Immature natural killer cell (primary cell): Measurements from ENCODE around the gene UMOD. TPM values are rescaled to one million over a fixed set of nuclear protein-coding genes. Genes with fewer than 3 reads are reported as not detected.

ENCODE experiments used
- DNase-seq, 3 donors: peaks; one replicate each; pipeline ENCODE4 v3.0.0; 2022; ENCODE audit warnings: mixed read lengths in 1 of 3
- H3K27ac Mint-ChIP-seq, 6 donors: one replicate each; pipeline ENCODE4 v1.8.0; 2020; ENCODE audit warnings: mixed read lengths in 6 of 6, mild to moderate bottlenecking in 5 of 6, inconsistent platforms in 4 of 6, moderate library complexity in 3 of 6
- H3K27me3 Mint-ChIP-seq, 3 donors: one replicate each; pipeline ENCODE4 v1.8.0; 2020 to 2021; ENCODE audit warnings: low read depth in 3 of 3, mild to moderate bottlenecking in 3 of 3, mixed read lengths in 3 of 3, moderate library complexity in 3 of 3, inconsistent platforms in 1 of 3
- H3K36me3 Mint-ChIP-seq, 3 donors: one replicate each; pipeline ENCODE4 v1.8.0; 2020; ENCODE audit warnings: mixed read lengths in 3 of 3, inconsistent platforms in 2 of 3, mild to moderate bottlenecking in 2 of 3
- H3K4me1 Mint-ChIP-seq, 2 donors: one replicate each; pipeline ENCODE4 v1.8.0; 2020; ENCODE audit warnings: inconsistent platforms in 2 of 2, mild to moderate bottlenecking in 2 of 2, mixed read lengths in 2 of 2, moderate library complexity in 1 of 2
- H3K4me3 Mint-ChIP-seq, 5 donors: one replicate each; pipeline ENCODE4 v1.8.0; 2020; ENCODE audit warnings: mild to moderate bottlenecking in 5 of 5, mixed read lengths in 5 of 5, inconsistent platforms in 3 of 5, moderate library complexity in 3 of 5
- H3K9me3 Mint-ChIP-seq, 6 donors: one replicate each; pipeline ENCODE4 v1.8.0; 2020; ENCODE audit warnings: mild to moderate bottlenecking in 6 of 6, mixed read lengths in 6 of 6, inconsistent platforms in 4 of 6, moderate library complexity in 3 of 6
- polyA plus RNA-seq, 3 donors: library from polyadenylated mRNA; unstranded; fragments of 300-500 nt; fragmentation: Illumina TruSeq; gene quantifications; one replicate each; pipeline ENCODE4 v1.2.3, GENCODE V29; 2021

UMOD gene
- not detected for polyA plus RNA-seq

- DNase-seq: no peak
- H3K9me3 Mint-ChIP-seq: peaks cover 0 to 1% (median 0%) of the 10 kb centered on the region in 6 donors
- H3K36me3 Mint-ChIP-seq: no peaks in the 10 kb centered on the region
- H3K27me3 Mint-ChIP-seq: peaks cover 3 to 5% (median 4%) of the 10 kb centered on the region in 3 donors
- H3K27ac Mint-ChIP-seq: no peak within 1 kb of the TSS
- H3K4me3 Mint-ChIP-seq: no peak within 1 kb of the TSS
- no peaks in the 10 kb centered on the region for H3K4me1 Mint-ChIP-seq
Measured at GRCh38 chr16:20352615-20353014, at the start of gene UMOD. TSS of gene UMOD (minus strand) at chr16:20352715. CDS start at chr16:20350737, 1,978 bp downstream.

- no peak for DNase-seq
- H3K4me1 Mint-ChIP-seq: no peaks in the 10 kb centered on the region
- peaks cover 0 to 4% (median 0%) of the 10 kb centered on the region in 3 donors for H3K27me3 Mint-ChIP-seq
- H3K9me3 Mint-ChIP-seq: no peaks in the 10 kb centered on the region
- H3K27ac Mint-ChIP-seq: no peak overlapping the region
- H3K36me3 Mint-ChIP-seq: no peaks in the 10 kb centered on the region
- H3K4me3 Mint-ChIP-seq: no peak overlapping the region
Measured at GRCh38 chr16:20401475-20402016, 49.0 kb upstream of the UMOD start.

GRCh38 chr16:20401066-20401465 lies 48.6 kb upstream of the UMOD start:
- Mint-ChIP-seq H3K36me3 (no peaks in the 10 kb centered on the region), H3K27ac (no peak overlapping the region), H3K27me3 (peaks cover 0 to 6% (median 0%) of the 10 kb centered on the region in 3 donors), H3K9me3 (no peaks in the 10 kb centered on the region), H3K4me3 (no peak overlapping the region), H3K4me1 (no peaks in the 10 kb centered on the region)
- no peak for DNase-seq

- no peak for DNase-seq
- Mint-ChIP-seq H3K36me3 (no peaks in the 10 kb centered on the region), H3K9me3 (no peaks in the 10 kb centered on the region), H3K27me3 (peaks cover 0 to 6% (median 0%) of the 10 kb centered on the region in 3 donors), H3K4me1 (no peaks in the 10 kb centered on the region), H3K4me3 (no peak overlapping the region), H3K27ac (no peak overlapping the region)
Measured at GRCh38 chr16:20399185-20399584, 46.7 kb upstream of the UMOD start.

- H3K27ac Mint-ChIP-seq: no peak overlapping the region
Measured at GRCh38 chr16:20398603-20399002, 46.1 kb upstream of the UMOD start.

GRCh38 chr16:20397468-20398074 lies 45.1 kb upstream of the UMOD start:
- Mint-ChIP-seq H3K36me3 (no peaks in the 10 kb centered on the region), H3K4me3 (no peak overlapping the region), H3K27ac (no peak overlapping the region), H3K4me1 (no peaks in the 10 kb centered on the region), H3K9me3 (no peaks in the 10 kb centered on the region), H3K27me3 (peaks cover 0 to 3% (median 0%) of the 10 kb centered on the region in 3 donors)
- DNase-seq: no peak

More at GRCh38 chr16:20398603-20399002, 46.1 kb upstream of the UMOD start:
- no peaks in the 10 kb centered on the region for H3K9me3 Mint-ChIP-seq
- H3K27me3 Mint-ChIP-seq: peaks cover 0 to 6% (median 0%) of the 10 kb centered on the region in 3 donors
- DNase-seq: no peak
- no peak overlapping the region for H3K4me3 Mint-ChIP-seq
- no peaks in the 10 kb centered on the region for H3K36me3 Mint-ChIP-seq
- no peaks in the 10 kb centered on the region for H3K4me1 Mint-ChIP-seq

GRCh38 chr16:20396846-20397467 lies 44.4 kb upstream of the UMOD start:
- DNase-seq: no peak
- H3K27ac Mint-ChIP-seq: no peak overlapping the region
- H3K27me3 Mint-ChIP-seq: peaks cover 0 to 2% (median 0%) of the 10 kb centered on the region in 3 donors
- H3K4me3 Mint-ChIP-seq: no peak overlapping the region
- H3K9me3 Mint-ChIP-seq: no peaks in the 10 kb centered on the region
- no peaks in the 10 kb centered on the region for H3K4me1 Mint-ChIP-seq
- no peaks in the 10 kb centered on the region for H3K36me3 Mint-ChIP-seq

- Mint-ChIP-seq H3K9me3 (no peaks in the 10 kb centered on the region), H3K4me1 (no peaks in the 10 kb centered on the region), H3K36me3 (no peaks in the 10 kb centered on the region), H3K27me3 (peaks cover 0 to 2% (median 0%) of the 10 kb centered on the region in 3 donors), H3K27ac (no peak overlapping the region), H3K4me3 (no peak overlapping the region)
- DNase-seq: no peak
Measured at GRCh38 chr16:20395946-20396345, 43.4 kb upstream of the UMOD start.

GRCh38 chr16:20393801-20394577 lies 41.5 kb upstream of the UMOD start:
- no peak overlapping the region for H3K4me3 Mint-ChIP-seq
- H3K27ac Mint-ChIP-seq: no peak overlapping the region
- H3K4me1 Mint-ChIP-seq: no peaks in the 10 kb centered on the region
- peaks cover 0 to 2% (median 0%) of the 10 kb centered on the region in 3 donors for H3K27me3 Mint-ChIP-seq
- no peaks in the 10 kb centered on the region for H3K9me3 Mint-ChIP-seq
- H3K36me3 Mint-ChIP-seq: no peaks in the 10 kb centered on the region
- no peak for DNase-seq

- Mint-ChIP-seq H3K27ac (no peak overlapping the region), H3K4me1 (no peaks in the 10 kb centered on the region), H3K4me3 (no peak overlapping the region), H3K36me3 (no peaks in the 10 kb centered on the region), H3K9me3 (no peaks in the 10 kb centered on the region), H3K27me3 (peaks cover 0 to 2% (median 2%) of the 10 kb centered on the region in 3 donors)
- DNase-seq: no peak
Measured at GRCh38 chr16:20391045-20391444, 38.5 kb upstream of the UMOD start.

GRCh38 chr16:20388854-20389253 lies 36.3 kb upstream of the UMOD start:
- no peak for DNase-seq
- no peak overlapping the region for H3K27ac Mint-ChIP-seq
- no peaks in the 10 kb centered on the region for H3K36me3 Mint-ChIP-seq
- H3K27me3 Mint-ChIP-seq: peaks cover 0 to 5% (median 2%) of the 10 kb centered on the region in 3 donors
- no peak overlapping the region for H3K4me3 Mint-ChIP-seq
- no peaks in the 10 kb centered on the region for H3K4me1 Mint-ChIP-seq
- H3K9me3 Mint-ChIP-seq: peaks cover 0 to 4% (median 0%) of the 10 kb centered on the region in 6 donors

- Mint-ChIP-seq H3K9me3 (peaks cover 0 to 4% (median 0%) of the 10 kb centered on the region in 6 donors), H3K4me3 (no peak overlapping the region), H3K27me3 (peaks cover 0 to 5% (median 2%) of the 10 kb centered on the region in 3 donors), H3K4me1 (no peaks in the 10 kb centered on the region), H3K27ac (no peak overlapping the region), H3K36me3 (no peaks in the 10 kb centered on the region)
- DNase-seq: no peak
Measured at GRCh38 chr16:20387978-20388377, 35.5 kb upstream of the UMOD start.

- H3K36me3 Mint-ChIP-seq: no peaks in the 10 kb centered on the region
- peaks cover 0 to 5% (median 2%) of the 10 kb centered on the region in 3 donors for H3K27me3 Mint-ChIP-seq
- peak; percentile 2 to 14 (median 6) for DNase-seq
- H3K4me3 Mint-ChIP-seq: no peak overlapping the region
- no peaks in the 10 kb centered on the region for H3K4me1 Mint-ChIP-seq
- peaks cover 0 to 4% (median 0%) of the 10 kb centered on the region in 6 donors for H3K9me3 Mint-ChIP-seq
- no peak overlapping the region for H3K27ac Mint-ChIP-seq
Measured at GRCh38 chr16:20385844-20386832, 33.6 kb upstream of the UMOD start.
